Memory B cell (primary cell): ENCODE measurements around the gene CCDC194.
A peak's percentile ranks its signal among the peaks of the same experiment; 100 is the strongest.

Experiments used
- ATAC-seq: fragments of 150-1000 bp; cut with Tn5 transposase; 2 replicates; pipeline ENCODE4 v1.10.0; 2021; ENCODE audit warnings: low read depth, mild to moderate bottlenecking, moderate library complexity
- DNase-seq, 2 donors: peaks; one replicate each; pipeline ENCODE4 v3.0.0; 2022; ENCODE audit warnings: low spot score in 2 of 2
- H3K27ac Mint-ChIP-seq: one replicate; pipeline ENCODE4 v1.8.0; 2022; ENCODE audit warnings: mild to moderate bottlenecking, moderate library complexity, mixed read lengths
- H3K27me3 Mint-ChIP-seq: one replicate; pipeline ENCODE4 v1.8.0; 2022; ENCODE audit warnings: mixed read lengths
- H3K36me3 Mint-ChIP-seq: one replicate; pipeline ENCODE4 v1.8.0; 2022; ENCODE audit warnings: mild to moderate bottlenecking, mixed read lengths
- H3K4me1 Mint-ChIP-seq: one replicate; pipeline ENCODE4 v1.8.0; 2022; ENCODE audit warnings: mixed read lengths
- H3K4me3 Mint-ChIP-seq: one replicate; pipeline ENCODE4 v1.8.0; 2022; ENCODE audit warnings: mild to moderate bottlenecking, moderate library complexity, mixed read lengths
- H3K9me3 Mint-ChIP-seq: one replicate; pipeline ENCODE4 v1.8.0; 2022; ENCODE audit warnings: mixed read lengths

CCDC194 gene

GRCh38 chr19:17419154-17419620 is 25.2 kb upstream of the CCDC194 start:
- no peak for ATAC-seq
- peak overlapping the region; percentile 94 for H3K4me3 Mint-ChIP-seq

GRCh38 chr19:17418710-17419109 is 24.7 kb upstream of the CCDC194 start:
- H3K27me3 Mint-ChIP-seq = no peaks in the 10 kb centered on the region
- H3K4me3 Mint-ChIP-seq = no peak overlapping the region
- peaks cover 13% of the 10 kb centered on the region for H3K36me3 Mint-ChIP-seq
- no peak for ATAC-seq
- H3K27ac Mint-ChIP-seq = no peak overlapping the region
- H3K4me1 Mint-ChIP-seq = peaks cover 4% of the 10 kb centered on the region
- DNase-seq = no peak
- H3K9me3 Mint-ChIP-seq = no peaks in the 10 kb centered on the region

More at GRCh38 chr19:17419154-17419620, 25.2 kb upstream of the CCDC194 start:
- Mint-ChIP-seq H3K27me3 (no peaks in the 10 kb centered on the region), H3K36me3 (peaks cover 13% of the 10 kb centered on the region), H3K9me3 (no peaks in the 10 kb centered on the region), H3K27ac (peak overlapping the region; percentile 76), H3K4me1 (peaks cover 4% of the 10 kb centered on the region)
- DNase-seq = no peak

- H3K4me3 Mint-ChIP-seq = no peak overlapping the region
- ATAC-seq (no peak), DNase-seq (no peak)
- H3K4me1 Mint-ChIP-seq = peaks cover 2% of the 10 kb centered on the region
- no peak overlapping the region for H3K27ac Mint-ChIP-seq
- no peaks in the 10 kb centered on the region for H3K9me3 Mint-ChIP-seq
- no peaks in the 10 kb centered on the region for H3K27me3 Mint-ChIP-seq
- H3K36me3 Mint-ChIP-seq = peaks cover 17% of the 10 kb centered on the region
These were observed 21.1 kb upstream of the CCDC194 start for GRCh38 chr19:17415121-17415520.

GRCh38 chr19:17414097-17414496 is 20.1 kb upstream of the CCDC194 start:
- peaks cover 2% of the 10 kb centered on the region for H3K4me1 Mint-ChIP-seq
- no peak for ATAC-seq
- H3K36me3 Mint-ChIP-seq = peaks cover 17% of the 10 kb centered on the region
- H3K27ac Mint-ChIP-seq = no peak overlapping the region
- no peaks in the 10 kb centered on the region for H3K27me3 Mint-ChIP-seq
- DNase-seq = no peak
- H3K4me3 Mint-ChIP-seq = no peak overlapping the region
- no peaks in the 10 kb centered on the region for H3K9me3 Mint-ChIP-seq

GRCh38 chr19:17411801-17412200 is 17.8 kb upstream of the CCDC194 start:
- ATAC-seq = no peak
- Mint-ChIP-seq H3K27me3 (no peaks in the 10 kb centered on the region), H3K4me3 (no peak overlapping the region), H3K9me3 (no peaks in the 10 kb centered on the region), H3K4me1 (peaks cover 12% of the 10 kb centered on the region), H3K27ac (no peak overlapping the region), H3K36me3 (peaks cover 14% of the 10 kb centered on the region)
- DNase-seq = no peak

GRCh38 chr19:17409990-17410389 is 16.0 kb upstream of the CCDC194 start:
- ATAC-seq (no peak), DNase-seq (no peak)
- Mint-ChIP-seq H3K4me3 (no peak overlapping the region), H3K27me3 (no peaks in the 10 kb centered on the region), H3K4me1 (peaks cover 15% of the 10 kb centered on the region), H3K36me3 (peaks cover 10% of the 10 kb centered on the region), H3K9me3 (no peaks in the 10 kb centered on the region), H3K27ac (no peak overlapping the region)

- H3K4me1 Mint-ChIP-seq = peaks cover 25% of the 10 kb centered on the region
- H3K27ac Mint-ChIP-seq = peak overlapping the region; percentile 73
- H3K36me3 Mint-ChIP-seq = peaks cover 5% of the 10 kb centered on the region
- H3K9me3 Mint-ChIP-seq = no peaks in the 10 kb centered on the region
- H3K4me3 Mint-ChIP-seq = peak overlapping the region; percentile 97
- no peak for DNase-seq
- H3K27me3 Mint-ChIP-seq = no peaks in the 10 kb centered on the region
- ATAC-seq = no peak
These were observed 12.8 kb upstream of the CCDC194 start for GRCh38 chr19:17406887-17407196.

- peak overlapping the region; percentile 97 for H3K4me3 Mint-ChIP-seq
- H3K4me1 Mint-ChIP-seq = peaks cover 25% of the 10 kb centered on the region
- H3K36me3 Mint-ChIP-seq = peaks cover 6% of the 10 kb centered on the region
- H3K9me3 Mint-ChIP-seq = no peaks in the 10 kb centered on the region
- DNase-seq (no peak), ATAC-seq (peak; percentile 27)
- peak overlapping the region; percentile 73 for H3K27ac Mint-ChIP-seq
- no peaks in the 10 kb centered on the region for H3K27me3 Mint-ChIP-seq
These were observed 12.3 kb upstream of the CCDC194 start for GRCh38 chr19:17406046-17406886.

- H3K27ac Mint-ChIP-seq = peak within 1 kb of the TSS; percentile 73
- ATAC-seq (peak; percentile 91), DNase-seq (no peak)
- no peaks in the 10 kb centered on the region for H3K9me3 Mint-ChIP-seq
- peaks cover 25% of the 10 kb centered on the region for H3K4me1 Mint-ChIP-seq
- H3K36me3 Mint-ChIP-seq = peaks cover 8% of the 10 kb centered on the region
- H3K27me3 Mint-ChIP-seq = no peaks in the 10 kb centered on the region
- H3K4me3 Mint-ChIP-seq = peak within 1 kb of the TSS; percentile 97
These were observed 11.5 kb upstream of the CCDC194 start, which contains the start of gene BST2 for GRCh38 chr19:17405250-17406045. BST2 (minus strand) TSS chr19:17405630; CDS start chr19:17405575, 55 bp downstream.

GRCh38 chr19:17404621-17405249 is 10.7 kb upstream of the CCDC194 start:
- H3K36me3 Mint-ChIP-seq = peaks cover 8% of the 10 kb centered on the region
- no peak for ATAC-seq
- no peaks in the 10 kb centered on the region for H3K9me3 Mint-ChIP-seq
- H3K27ac Mint-ChIP-seq = peak overlapping the region; percentile 73
- peaks cover 25% of the 10 kb centered on the region for H3K4me1 Mint-ChIP-seq
- peak overlapping the region; percentile 97 for H3K4me3 Mint-ChIP-seq
- no peak for DNase-seq
- H3K27me3 Mint-ChIP-seq = no peaks in the 10 kb centered on the region

- DNase-seq = no peak
- H3K27ac Mint-ChIP-seq = peak overlapping the region; percentile 53
- peak overlapping the region; percentile 97 for H3K4me3 Mint-ChIP-seq
- H3K27me3 Mint-ChIP-seq = no peaks in the 10 kb centered on the region
- no peaks in the 10 kb centered on the region for H3K9me3 Mint-ChIP-seq
- peaks cover 25% of the 10 kb centered on the region for H3K4me1 Mint-ChIP-seq
- peaks cover 9% of the 10 kb centered on the region for H3K36me3 Mint-ChIP-seq
- ATAC-seq = no peak
These were observed 10.0 kb upstream of the CCDC194 start for GRCh38 chr19:17404015-17404414.

GRCh38 chr19:17402982-17403855 is 9.2 kb upstream of the CCDC194 start:
- Mint-ChIP-seq H3K4me3 (peak overlapping the region; percentile 46), H3K9me3 (no peaks in the 10 kb centered on the region), H3K27ac (peak overlapping the region; percentile 53), H3K27me3 (no peaks in the 10 kb centered on the region), H3K36me3 (peaks cover 12% of the 10 kb centered on the region), H3K4me1 (peaks cover 25% of the 10 kb centered on the region)
- DNase-seq (no peak), ATAC-seq (no peak)

GRCh38 chr19:17401628-17402027 is 7.6 kb upstream of the CCDC194 start:
- no peaks in the 10 kb centered on the region for H3K27me3 Mint-ChIP-seq
- peaks cover 18% of the 10 kb centered on the region for H3K36me3 Mint-ChIP-seq
- H3K9me3 Mint-ChIP-seq = no peaks in the 10 kb centered on the region
- H3K4me3 Mint-ChIP-seq = no peak overlapping the region
- H3K27ac Mint-ChIP-seq = no peak overlapping the region
- DNase-seq (no peak), ATAC-seq (no peak)
- peaks cover 14% of the 10 kb centered on the region for H3K4me1 Mint-ChIP-seq
